OCI-LY7 (cell line): ENCODE data around the gene GTPBP6.

Experiments
- CTCF ChIP-seq: fragments of 200-600 bp; sonication (generic); conservative IDR thresholded peaks from 2 replicates; pipeline ENCODE4 v1.5.1; 2014; ENCODE audit warnings: mild to moderate bottlenecking, antibody characterized with exemption, low read length, moderate library complexity, mixed read lengths
- EZH2phosphoT487 ChIP-seq: fragments of 200-600 bp; sonication (generic); IDR thresholded peaks from 2 replicates; pipeline ENCODE4 v1.6.1; 2018; ENCODE audit warnings: low read depth, borderline replicate concordance, mild to moderate bottlenecking, mixed run types, antibody characterized with exemption, low read length, moderate library complexity, mixed read lengths

- TF ChIP-seq EZH2phosphoT487 = no peak
- TF ChIP-seq CTCF = no peak
Measured at GRCh38 chrX:347351-348117, 28.9 kb upstream of the GTPBP6 start.
